SK-N-SH treated with all-trans-retinoic acid at 6 μM for 48 hours (cell line): ENCODE data around the gene PLB1.

Experiments used
- ATAC-seq: fragments of 200-7000 bp; cut with Tn5 transposase; 3 replicates; pipeline ENCODE4 v1.9.1; 2020; ENCODE audit warnings: mild to moderate bottlenecking, moderate library complexity
- BACH2 ChIP-seq: fragments of 250-450 bp; sonication (Bioruptor Pico); IDR thresholded peaks from 2 replicates; pipeline ENCODE4 v1.9.0; 2021; ENCODE audit warnings: mild to moderate bottlenecking, borderline replicate concordance
- ESRRG ChIP-seq: fragments of 250-450 bp; sonication (Bioruptor Pico); IDR thresholded peaks from 2 replicates; pipeline ENCODE4 v1.6.1; 2021; ENCODE audit warnings: mild to moderate bottlenecking
- GLIS3 ChIP-seq: fragments of 250-450 bp; sonication (Bioruptor Pico); IDR thresholded peaks from 2 replicates; pipeline ENCODE4 v1.5.0; 2020; ENCODE audit warnings: mild to moderate bottlenecking, moderate library complexity
- ISL1 ChIP-seq: fragments of 250-450 bp; sonication (Bioruptor Pico); IDR thresholded peaks from 2 replicates; pipeline ENCODE4 v2.1.2; 2022; ENCODE audit warnings: mild to moderate bottlenecking, moderate library complexity
- OSR1 ChIP-seq: fragments of 250-450 bp; sonication (Bioruptor Pico); IDR thresholded peaks from 2 replicates; pipeline ENCODE4 v1.8.0; 2022; ENCODE audit warnings: moderate library complexity, mild to moderate bottlenecking, inconsistent platforms
- PPARA ChIP-seq: fragments of 250-450 bp; sonication (Bioruptor Pico); IDR thresholded peaks from 2 replicates; pipeline ENCODE4 v1.5.0; 2020; ENCODE audit warnings: mild to moderate bottlenecking, borderline replicate concordance
- RARB ChIP-seq: fragments of 250-450 bp; sonication (Bioruptor Pico); IDR thresholded peaks from 2 replicates; pipeline ENCODE4 v1.8.0; 2021; ENCODE audit warnings: mild to moderate bottlenecking, moderate library complexity
- TCF4 ChIP-seq: fragments of 250-450 bp; sonication (Bioruptor Pico); IDR thresholded peaks from 2 replicates; pipeline ENCODE4 v1.8.0; 2021; ENCODE audit warnings: mild to moderate bottlenecking, moderate library complexity, borderline replicate concordance
- TOX ChIP-seq: fragments of 250-450 bp; sonication (Bioruptor Pico); IDR thresholded peaks from 2 replicates; pipeline ENCODE4 v1.8.0; 2021; ENCODE audit warnings: mild to moderate bottlenecking, moderate library complexity, borderline replicate concordance
- ZFP3 ChIP-seq: fragments of 250-450 bp; sonication (Bioruptor Pico); IDR thresholded peaks from 2 replicates; pipeline ENCODE4 v1.5.0; 2020; ENCODE audit warnings: mild to moderate bottlenecking, moderate library complexity
- ZFP30 ChIP-seq: fragments of 450-650 bp; formaldehyde crosslinking; IDR thresholded peaks from 2 replicates; pipeline ENCODE4 v1.5.0; 2022; ENCODE audit warnings: mild to moderate bottlenecking, moderate library complexity
- ZNF565 ChIP-seq: fragments of 450-650 bp; formaldehyde crosslinking; conservative IDR thresholded peaks from 2 replicates; pipeline ENCODE4 v1.5.0; 2020; ENCODE audit warnings: low read depth, mild to moderate bottlenecking, moderate library complexity
- ZNF8 ChIP-seq: fragments of 450-650 bp; formaldehyde crosslinking; IDR thresholded peaks from 2 replicates; pipeline ENCODE4 v1.5.0; 2020; ENCODE audit warnings: mild to moderate bottlenecking, moderate library complexity
- TF ChIP-seq, protein P1 (sequence below): fragments of 250-450 bp; sonication (Bioruptor Pico); IDR thresholded peaks from 2 replicates; pipeline ENCODE4 v1.5.0; 2020; ENCODE audit warnings: mild to moderate bottlenecking, moderate library complexity
- TF ChIP-seq, protein P2 (sequence below): fragments of 250-450 bp; sonication (Bioruptor Pico); IDR thresholded peaks from 2 replicates; pipeline ENCODE4 v1.8.0; 2021; ENCODE audit warnings: low read depth, mild to moderate bottlenecking, moderate library complexity, borderline replicate concordance
- TF ChIP-seq, protein P3 (sequence below): fragments of 250-450 bp; sonication (Bioruptor Pico); IDR thresholded peaks from 2 replicates; pipeline ENCODE4 v1.5.1; 2020; ENCODE audit warnings: low read depth, mild to moderate bottlenecking, moderate library complexity

Gene PLB1

DNA sequence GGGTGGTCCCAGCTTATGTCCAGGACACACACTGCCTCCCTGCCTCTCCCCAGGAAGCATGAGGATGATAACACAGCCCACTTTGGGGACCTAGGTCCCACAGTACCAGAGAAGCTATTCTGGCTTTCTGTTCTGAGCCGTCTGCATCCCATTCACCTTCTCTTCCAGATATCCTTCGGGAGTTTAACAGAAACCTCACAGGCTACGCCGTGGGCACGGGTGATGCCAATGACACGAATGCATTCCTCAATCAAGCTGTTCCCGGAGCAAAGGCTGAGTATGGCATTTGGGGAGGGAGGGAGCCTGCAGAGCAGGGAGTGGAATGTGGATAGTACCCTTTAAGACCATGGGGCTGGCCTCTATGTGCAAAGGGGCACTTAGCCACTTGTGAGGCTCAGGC is 102.6 kb downstream of the PLB1 start (continued):
- TF ChIP-seq, protein P1, sequence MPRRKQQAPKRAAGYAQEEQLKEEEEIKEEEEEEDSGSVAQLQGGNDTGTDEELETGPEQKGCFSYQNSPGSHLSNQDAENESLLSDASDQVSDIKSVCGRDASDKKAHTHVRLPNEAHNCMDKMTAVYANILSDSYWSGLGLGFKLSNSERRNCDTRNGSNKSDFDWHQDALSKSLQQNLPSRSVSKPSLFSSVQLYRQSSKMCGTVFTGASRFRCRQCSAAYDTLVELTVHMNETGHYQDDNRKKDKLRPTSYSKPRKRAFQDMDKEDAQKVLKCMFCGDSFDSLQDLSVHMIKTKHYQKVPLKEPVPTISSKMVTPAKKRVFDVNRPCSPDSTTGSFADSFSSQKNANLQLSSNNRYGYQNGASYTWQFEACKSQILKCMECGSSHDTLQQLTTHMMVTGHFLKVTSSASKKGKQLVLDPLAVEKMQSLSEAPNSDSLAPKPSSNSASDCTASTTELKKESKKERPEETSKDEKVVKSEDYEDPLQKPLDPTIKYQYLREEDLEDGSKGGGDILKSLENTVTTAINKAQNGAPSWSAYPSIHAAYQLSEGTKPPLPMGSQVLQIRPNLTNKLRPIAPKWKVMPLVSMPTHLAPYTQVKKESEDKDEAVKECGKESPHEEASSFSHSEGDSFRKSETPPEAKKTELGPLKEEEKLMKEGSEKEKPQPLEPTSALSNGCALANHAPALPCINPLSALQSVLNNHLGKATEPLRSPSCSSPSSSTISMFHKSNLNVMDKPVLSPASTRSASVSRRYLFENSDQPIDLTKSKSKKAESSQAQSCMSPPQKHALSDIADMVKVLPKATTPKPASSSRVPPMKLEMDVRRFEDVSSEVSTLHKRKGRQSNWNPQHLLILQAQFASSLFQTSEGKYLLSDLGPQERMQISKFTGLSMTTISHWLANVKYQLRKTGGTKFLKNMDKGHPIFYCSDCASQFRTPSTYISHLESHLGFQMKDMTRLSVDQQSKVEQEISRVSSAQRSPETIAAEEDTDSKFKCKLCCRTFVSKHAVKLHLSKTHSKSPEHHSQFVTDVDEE (CRISPR knock-in tag), result no peak
- TF ChIP-seq GLIS3 (CRISPR knock-in tag), result no peak

DNA sequence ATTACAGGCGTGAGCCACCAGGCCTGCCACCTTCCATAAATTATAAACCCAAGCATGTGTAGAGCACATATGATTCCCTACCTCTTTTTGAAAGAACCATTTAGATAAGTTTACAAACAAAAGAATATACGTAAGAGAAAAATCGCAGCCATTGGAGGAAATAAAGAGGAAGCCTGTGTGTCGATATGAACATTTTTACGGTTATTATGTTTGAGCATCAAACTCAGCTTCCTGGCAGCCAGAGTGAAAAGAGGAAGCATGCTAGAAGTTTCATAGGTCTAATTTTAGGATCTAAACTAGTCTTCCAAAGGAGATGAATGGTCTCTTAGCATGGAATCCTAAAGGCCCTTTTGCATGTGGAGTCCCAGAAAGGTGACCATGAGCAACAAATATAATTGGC is 104.3 kb downstream of the PLB1 start:
- no peak for ATAC-seq
- no peak for TF ChIP-seq ZNF565
- TF ChIP-seq, protein P1 (CRISPR knock-in tag), result no peak
- TF ChIP-seq, protein P2, sequence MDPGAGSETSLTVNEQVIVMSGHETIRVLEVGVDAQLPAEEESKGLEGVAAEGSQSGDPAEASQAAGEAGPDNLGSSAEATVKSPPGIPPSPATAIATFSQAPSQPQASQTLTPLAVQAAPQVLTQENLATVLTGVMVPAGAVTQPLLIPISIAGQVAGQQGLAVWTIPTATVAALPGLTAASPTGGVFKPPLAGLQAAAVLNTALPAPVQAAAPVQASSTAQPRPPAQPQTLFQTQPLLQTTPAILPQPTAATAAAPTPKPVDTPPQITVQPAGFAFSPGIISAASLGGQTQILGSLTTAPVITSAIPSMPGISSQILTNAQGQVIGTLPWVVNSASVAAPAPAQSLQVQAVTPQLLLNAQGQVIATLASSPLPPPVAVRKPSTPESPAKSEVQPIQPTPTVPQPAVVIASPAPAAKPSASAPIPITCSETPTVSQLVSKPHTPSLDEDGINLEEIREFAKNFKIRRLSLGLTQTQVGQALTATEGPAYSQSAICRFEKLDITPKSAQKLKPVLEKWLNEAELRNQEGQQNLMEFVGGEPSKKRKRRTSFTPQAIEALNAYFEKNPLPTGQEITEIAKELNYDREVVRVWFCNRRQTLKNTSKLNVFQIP (CRISPR knock-in tag), result no peak
- TF ChIP-seq ZNF8 (CRISPR knock-in tag), result no peak
- TF ChIP-seq ZFP3, result no peak
- no peak for TF ChIP-seq OSR1
- TF ChIP-seq, protein P3, sequence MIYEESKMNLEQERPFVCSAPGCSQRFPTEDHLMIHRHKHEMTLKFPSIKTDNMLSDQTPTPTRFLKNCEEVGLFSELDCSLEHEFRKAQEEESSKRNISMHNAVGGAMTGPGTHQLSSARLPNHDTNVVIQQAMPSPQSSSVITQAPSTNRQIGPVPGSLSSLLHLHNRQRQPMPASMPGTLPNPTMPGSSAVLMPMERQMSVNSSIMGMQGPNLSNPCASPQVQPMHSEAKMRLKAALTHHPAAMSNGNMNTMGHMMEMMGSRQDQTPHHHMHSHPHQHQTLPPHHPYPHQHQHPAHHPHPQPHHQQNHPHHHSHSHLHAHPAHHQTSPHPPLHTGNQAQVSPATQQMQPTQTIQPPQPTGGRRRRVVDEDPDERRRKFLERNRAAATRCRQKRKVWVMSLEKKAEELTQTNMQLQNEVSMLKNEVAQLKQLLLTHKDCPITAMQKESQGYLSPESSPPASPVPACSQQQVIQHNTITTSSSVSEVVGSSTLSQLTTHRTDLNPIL (CRISPR knock-in tag), result no peak
- no peak for TF ChIP-seq ISL1 (CRISPR knock-in tag)
- no peak for TF ChIP-seq RARB (CRISPR knock-in tag)

DNA sequence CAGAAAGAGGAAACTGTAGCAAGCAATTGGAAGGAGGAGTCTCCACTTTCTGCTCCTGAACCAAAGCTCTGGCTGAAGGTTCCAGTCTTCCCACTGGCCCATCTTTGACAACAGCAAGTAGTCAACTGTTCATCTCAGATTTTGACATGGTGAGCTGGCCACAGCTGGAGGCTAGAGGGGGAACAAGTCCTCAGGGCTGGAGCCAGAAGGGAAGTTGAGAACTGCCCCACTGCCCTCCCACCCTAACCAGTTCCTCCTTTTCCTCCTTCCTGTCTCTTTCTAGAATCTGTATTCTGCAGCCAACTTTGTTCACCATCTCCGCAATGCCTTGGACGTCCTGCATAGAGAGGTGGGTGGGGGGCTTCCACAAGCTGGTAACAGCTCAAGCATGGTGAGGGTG is 105.8 kb downstream of the PLB1 start:
- no peak for TF ChIP-seq BACH2 (CRISPR knock-in tag)
- TF ChIP-seq ISL1 (CRISPR knock-in tag), result no peak
- TF ChIP-seq, protein P3 (CRISPR knock-in tag), result no peak
- ATAC-seq, result no peak

DNA sequence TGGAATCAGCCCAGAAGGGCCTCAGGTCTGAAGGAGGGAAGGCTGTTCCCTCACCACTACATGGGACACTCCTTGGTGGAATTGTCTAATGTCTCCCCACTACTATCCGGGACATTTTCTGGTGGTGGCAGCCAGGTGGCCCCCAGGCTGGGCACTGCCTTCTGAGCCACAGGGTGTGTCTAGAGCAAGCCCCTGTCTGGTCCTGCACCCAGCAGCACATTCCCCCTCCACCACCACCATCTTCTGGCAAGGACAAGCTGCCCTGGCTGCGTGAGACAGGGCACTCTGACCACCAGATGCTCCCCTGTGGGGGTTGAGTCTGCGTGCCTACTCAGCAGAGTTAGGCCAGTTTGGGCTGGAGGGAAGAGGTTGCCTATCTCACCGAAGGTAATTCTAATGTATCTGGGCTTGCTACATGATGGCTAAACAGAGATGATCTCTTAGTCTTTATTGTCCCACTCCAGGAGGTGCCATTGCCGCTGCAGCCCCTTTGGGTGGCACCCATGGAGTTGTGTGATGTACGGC is 106.3 kb downstream of the PLB1 start:
- no peak for ATAC-seq
- TF ChIP-seq ESRRG (CRISPR knock-in tag) (no peak), TOX (CRISPR knock-in tag) (no peak), TCF4 (CRISPR knock-in tag) (no peak), RARB (CRISPR knock-in tag) (no peak), ZFP30 (CRISPR knock-in tag) (no peak), OSR1 (no peak), ZNF8 (CRISPR knock-in tag) (no peak), PPARA (CRISPR knock-in tag) (no peak), ISL1 (CRISPR knock-in tag) (no peak)
- TF ChIP-seq, protein P3 (CRISPR knock-in tag), result no peak
- TF ChIP-seq, all 23 proteins: peak for 0
